Measurements from ENCODE around the gene PLCB4. TPM values are rescaled to one million over a fixed set of nuclear protein-coding genes. Genes with fewer than 3 reads are reported as not detected.

PLCB4 gene
- total RNA-seq, 1 donor from 2014 or later: 21.2 TPM

- peaks cover 6% of the 10 kb centered on the region for H3K4me1 Mint-ChIP-seq (ENCODE audit: unreplicated experiment)
- no peak for TF ChIP-seq CTCF (conservative IDR thresholded peaks at IDR 0.05)
- no peak overlapping the region for H3K4me3 Mint-ChIP-seq
- no peak for DNase-seq (ENCODE audit: extremely low spot score, unreplicated experiment)
- H3K27ac Mint-ChIP-seq: no peak overlapping the region
- H3K27me3 Mint-ChIP-seq: peaks cover 50% of the 10 kb centered on the region
- H3K36me3 Mint-ChIP-seq: no peaks in the 10 kb centered on the region
- no peaks in the 10 kb centered on the region for H3K9me3 Mint-ChIP-seq
Measured at GRCh38 chr20:9520086-9520485, 451.2 kb downstream of the PLCB4 start.

GRCh38 chr20:9523636-9524035, 454.7 kb downstream of the PLCB4 start:
- peaks cover 19% of the 10 kb centered on the region for H3K27me3 Mint-ChIP-seq
- no peaks in the 10 kb centered on the region for H3K36me3 Mint-ChIP-seq
- no peak overlapping the region for H3K4me3 Mint-ChIP-seq
- peaks cover 2% of the 10 kb centered on the region for H3K4me1 Mint-ChIP-seq (ENCODE audit: unreplicated experiment)
- no peak overlapping the region for H3K27ac Mint-ChIP-seq
- no peak for TF ChIP-seq CTCF (conservative IDR thresholded peaks at IDR 0.05)
- DNase-seq (ENCODE audit: extremely low spot score, unreplicated experiment): no peak
- H3K9me3 Mint-ChIP-seq: no peaks in the 10 kb centered on the region

Data from type B pancreatic cell (in vitro differentiated cells).